Transverse colon (tissue), 4 donors: ENCODE results near the gene WIPF3.

Experiments used
- CTCF ChIP-seq, 5 experiments: fragments of 200-600 bp in 3 of 5; fragments of 450-650 bp in 2 of 5; sonication (generic) in 3 of 5; IDR thresholded peaks; 1 replicate in 2 of 5; 2 replicates in 3 of 5; pipeline ENCODE4 v1.5.1; 2016 to 2017; ENCODE audit warnings: antibody characterized with exemption in 5 of 5, inconsistent platforms in 3 of 5, mild to moderate bottlenecking in 2 of 5, moderate library complexity in 1 of 5
- POLR2AphosphoS5 ChIP-seq, 3 donors: sonication (generic); formaldehyde crosslinking; IDR thresholded peaks; one replicate each; pipeline ENCODE4 v1.6.1; 2016; ENCODE audit warnings: antibody characterized with exemption in 3 of 3

- no peak for TF ChIP-seq CTCF (IDR thresholded peaks at IDR 0.05)
- peak in 1 of 3 donors; percentile 13 for TF ChIP-seq POLR2AphosphoS5 (IDR thresholded peaks at IDR 0.05)
Measured at GRCh38 chr7:29851487-29851886, 45.2 kb downstream of the WIPF3 start.
